G401 (cell line): ENCODE results near the gene LCN15. TPM values are rescaled to one million over a fixed set of nuclear protein-coding genes. Genes with fewer than 3 reads are reported as not detected.
"Not testable (repeated sequence)": the region's sequence is repeated elsewhere in the genome, so short reads cannot be mapped to it uniquely, and the experiment has no call there.

Source experiments
- DNase-seq: peaks from one replicate; pipeline ENCODE4 v3.0.0-alpha.2; 2015; ENCODE audit warnings: low spot score
- in situ Hi-C: cut with HindIII; loops from 2 replicates; pipeline ENCODE4 v1.10.0; 2016; ENCODE audit warnings: low sequenced_read_pairs, mixed read lengths
- total RNA-seq: library from RNA; depleted of rRNA; stranded (reverse); fragments of >200 nt; shearing (Covaris generic); gene quantifications from 2 replicates; pipeline ENCODE4 v1.2.3, GENCODE V29; 2014; rRNA removed

LCN15 gene, protein sequence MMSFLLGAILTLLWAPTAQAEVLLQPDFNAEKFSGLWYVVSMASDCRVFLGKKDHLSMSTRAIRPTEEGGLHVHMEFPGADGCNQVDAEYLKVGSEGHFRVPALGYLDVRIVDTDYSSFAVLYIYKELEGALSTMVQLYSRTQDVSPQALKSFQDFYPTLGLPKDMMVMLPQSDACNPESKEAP
- not detected in 2 replicates for total RNA-seq

DNA sequence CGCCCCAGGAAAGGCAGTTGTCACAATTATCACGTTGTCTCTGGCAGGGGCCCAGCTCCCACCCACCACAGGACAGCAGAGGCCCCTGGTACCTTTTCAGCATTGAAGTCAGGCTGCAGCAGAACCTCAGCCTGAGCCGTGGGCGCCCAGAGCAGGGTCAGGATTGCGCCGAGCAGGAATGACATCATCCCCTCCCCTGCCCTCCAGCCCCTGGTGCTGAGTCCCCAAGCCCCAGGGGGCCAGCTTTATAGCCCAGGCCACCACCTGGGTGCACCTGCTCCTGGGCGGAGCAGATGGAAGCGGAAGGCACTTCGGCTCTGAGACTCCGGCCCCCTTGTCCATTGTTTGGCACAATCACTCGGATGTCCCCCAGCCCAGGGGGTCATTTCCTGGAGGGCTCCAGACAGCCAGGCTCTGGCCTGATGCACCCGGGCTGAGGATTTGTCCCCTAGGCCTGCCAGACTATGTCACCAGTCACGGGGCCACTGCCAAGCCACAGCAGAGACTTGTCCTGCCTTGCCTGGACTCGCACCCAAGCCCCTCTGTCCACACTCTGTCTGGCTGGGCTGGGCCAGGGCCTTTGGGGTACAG, at the start of gene LCN15:
TSS of gene LCN15 (minus strand) at position 218 of the 591 bp plus-strand sequence. CDS start at position 188, 30 bp downstream.
- in situ Hi-C loops = no loop called here
- no peak for DNase-seq

DNA sequence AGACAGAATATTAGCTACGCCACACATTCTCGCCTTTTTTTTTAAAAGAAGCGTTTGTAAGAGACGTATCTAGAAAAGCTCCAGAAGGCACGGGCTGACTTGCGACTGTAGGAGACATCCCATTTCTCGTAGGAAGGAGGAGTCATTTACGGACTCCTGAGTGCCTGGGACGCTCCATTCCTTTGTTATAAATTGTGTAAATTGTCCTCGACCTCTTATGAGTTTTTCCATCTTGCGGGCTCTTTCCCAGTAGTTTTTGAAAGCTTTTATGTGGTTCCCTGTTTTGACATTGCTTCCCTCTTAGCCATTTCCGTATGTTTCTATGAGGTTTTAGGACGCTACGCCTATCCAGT, 44.5 kb upstream of the LCN15 start:
- no peak for DNase-seq
- in situ Hi-C loops = no loop called here

DNA sequence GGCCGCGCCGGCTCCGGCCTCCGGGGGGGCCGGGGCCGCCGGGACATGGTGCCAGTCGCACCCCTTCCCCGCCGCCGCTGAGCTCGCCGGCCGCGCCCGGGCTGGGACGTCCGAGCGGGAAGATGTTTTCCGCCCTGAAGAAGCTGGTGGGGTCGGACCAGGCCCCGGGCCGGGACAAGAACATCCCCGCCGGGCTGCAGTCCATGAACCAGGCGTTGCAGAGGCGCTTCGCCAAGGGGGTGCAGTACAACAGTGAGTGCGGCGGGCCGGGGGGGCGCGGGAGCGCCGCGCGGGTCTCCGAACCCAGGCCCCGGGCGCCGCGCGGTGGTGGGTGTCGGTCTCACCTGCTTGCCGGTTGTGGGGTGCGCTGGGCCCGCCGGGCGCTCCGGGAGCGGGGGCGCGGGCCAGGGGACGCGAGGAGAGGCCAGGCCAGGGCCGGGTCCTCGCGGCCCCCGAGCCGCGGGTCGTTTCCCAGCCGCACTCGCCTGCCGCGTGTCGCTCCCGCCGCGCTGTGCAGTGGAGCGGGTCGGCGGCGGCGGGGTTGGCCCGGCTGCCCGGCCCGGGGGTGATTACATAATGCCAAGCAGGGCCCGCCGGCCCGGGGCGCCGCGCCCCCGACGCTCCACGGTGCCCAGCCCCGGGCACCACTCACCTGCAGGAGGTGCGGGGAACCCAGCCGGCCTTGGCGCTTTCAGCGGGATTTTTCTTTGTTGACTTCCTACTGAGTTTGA, 43.9 kb upstream of the LCN15 start:
- DNase-seq = no peak
- in situ Hi-C loops = no loop called here

DNA sequence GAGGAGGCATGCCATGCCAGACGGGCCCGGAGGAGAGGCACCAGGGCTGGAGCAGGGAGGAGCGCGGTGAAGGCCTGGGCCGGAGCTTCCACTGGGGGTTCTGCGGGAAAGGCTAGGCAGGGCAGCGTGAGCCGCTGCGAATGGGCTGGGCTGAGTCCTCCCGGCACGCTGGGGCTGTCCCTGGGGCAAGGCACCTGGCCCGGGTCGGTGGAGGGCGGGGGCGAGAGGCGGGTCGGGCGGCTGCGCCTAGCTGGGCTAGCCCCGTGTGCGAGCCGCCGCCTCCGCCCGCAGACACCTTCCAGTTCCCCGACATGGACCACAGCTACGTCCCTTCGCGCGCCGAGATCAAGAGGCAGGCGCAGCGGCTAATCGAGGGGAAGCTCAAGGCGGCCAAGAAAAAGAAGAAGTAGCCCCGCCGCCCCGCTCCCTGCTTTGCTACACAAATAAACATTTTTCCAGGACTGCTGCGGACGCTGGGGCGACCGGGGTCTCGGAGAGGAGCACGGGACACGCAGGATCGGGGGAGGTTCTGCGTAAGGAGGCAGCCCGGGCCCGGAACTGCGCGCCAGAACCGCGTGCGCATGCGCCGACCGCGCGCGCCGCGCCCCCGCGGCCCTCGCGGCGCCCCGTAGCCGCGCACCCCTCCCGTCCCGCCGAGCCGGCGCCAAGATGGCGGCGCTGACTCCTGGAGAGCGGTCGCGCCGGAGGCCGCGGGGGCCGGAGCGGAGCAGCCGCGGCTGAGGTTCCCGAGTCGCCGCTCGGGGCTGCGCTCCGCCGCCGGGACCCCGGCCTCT, 43.2 kb upstream of the LCN15 start, which contains the start of gene RABL6:
TSS of gene RABL6 (plus strand) at position 668 of the 794 bp plus-strand sequence. CDS start 249 bp downstream, outside the sequence.
- DNase-seq = peak; percentile 64
- in situ Hi-C loops = no loop called here

DNA sequence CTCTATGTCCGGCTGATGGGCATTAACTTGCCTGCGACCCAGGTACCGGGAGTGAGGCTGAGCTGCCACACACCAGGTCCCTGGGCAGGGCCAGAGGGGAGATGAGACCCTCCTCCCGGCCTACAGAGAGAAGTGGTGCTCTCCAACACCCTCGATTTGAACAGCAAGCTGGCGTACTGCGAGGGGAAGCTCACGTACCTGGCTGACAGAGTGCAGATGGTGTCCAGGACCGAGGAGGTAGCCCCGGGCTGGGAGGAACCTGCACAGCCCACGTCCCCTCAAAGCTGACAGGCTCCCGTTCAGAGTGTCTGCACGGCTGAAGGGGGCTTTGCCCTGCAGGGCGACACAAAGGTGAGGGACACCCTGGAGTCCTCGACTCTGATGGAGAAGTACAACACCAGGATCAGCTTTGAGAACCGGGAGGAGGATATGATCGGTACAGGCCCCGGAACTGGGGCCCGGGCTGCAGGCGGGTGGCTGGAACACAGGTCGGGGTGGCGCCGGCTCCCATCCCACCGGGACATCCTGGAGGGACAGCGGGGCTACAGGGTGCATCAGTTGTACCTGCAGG, 42.4 kb upstream of the LCN15 start:
- DNase-seq = no peak
- in situ Hi-C loops = no loop called here

DNA sequence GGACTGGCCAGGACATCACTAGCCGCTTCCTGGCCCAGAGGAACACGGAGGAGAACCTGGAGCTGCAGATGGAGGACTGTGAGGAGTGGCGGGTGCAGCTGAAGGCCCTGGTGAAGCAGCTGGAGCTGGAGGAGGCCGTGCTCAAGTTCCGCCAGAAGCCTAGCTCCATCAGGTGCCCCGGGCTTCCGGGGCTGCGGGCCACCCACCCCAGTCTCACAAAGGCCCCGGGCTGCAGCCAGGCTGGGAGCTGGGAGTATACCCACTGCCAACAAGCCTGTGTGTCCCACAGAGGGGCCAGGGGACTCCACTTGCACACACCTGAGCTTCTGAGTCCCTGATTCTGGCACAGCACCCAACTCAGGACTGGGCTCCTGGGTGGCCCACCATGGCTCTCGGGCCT, 41.7 kb upstream of the LCN15 start:
- no peak for DNase-seq
- in situ Hi-C loops = no loop called here

DNA sequence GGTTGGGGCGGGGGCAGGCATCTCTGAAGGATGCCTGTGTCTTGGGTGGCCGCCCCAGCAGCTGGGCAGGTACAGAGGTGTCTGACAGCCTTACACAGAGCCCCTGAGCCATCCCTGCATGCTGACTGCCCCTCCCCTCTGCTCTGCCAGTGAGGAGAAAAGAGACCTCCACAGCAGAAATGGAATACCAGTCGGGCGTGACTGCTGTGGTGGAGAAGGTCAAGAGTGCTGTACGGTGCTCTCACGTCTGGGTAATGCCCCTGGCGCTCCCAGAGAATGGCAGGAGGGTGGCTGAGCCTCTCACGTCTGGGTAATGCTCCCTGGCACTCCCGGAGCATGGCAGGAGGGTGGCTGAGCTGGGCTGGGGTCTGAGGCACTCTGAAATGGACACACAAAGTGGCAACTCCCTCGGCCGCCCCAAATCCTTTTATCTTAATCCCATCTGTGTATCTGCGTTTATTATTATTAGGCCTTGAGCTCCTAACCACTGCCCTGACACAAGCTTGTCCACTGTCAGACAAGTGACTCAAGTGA, 41.0 kb upstream of the LCN15 start:
- no peak for DNase-seq
- in situ Hi-C loops = no loop called here

DNA sequence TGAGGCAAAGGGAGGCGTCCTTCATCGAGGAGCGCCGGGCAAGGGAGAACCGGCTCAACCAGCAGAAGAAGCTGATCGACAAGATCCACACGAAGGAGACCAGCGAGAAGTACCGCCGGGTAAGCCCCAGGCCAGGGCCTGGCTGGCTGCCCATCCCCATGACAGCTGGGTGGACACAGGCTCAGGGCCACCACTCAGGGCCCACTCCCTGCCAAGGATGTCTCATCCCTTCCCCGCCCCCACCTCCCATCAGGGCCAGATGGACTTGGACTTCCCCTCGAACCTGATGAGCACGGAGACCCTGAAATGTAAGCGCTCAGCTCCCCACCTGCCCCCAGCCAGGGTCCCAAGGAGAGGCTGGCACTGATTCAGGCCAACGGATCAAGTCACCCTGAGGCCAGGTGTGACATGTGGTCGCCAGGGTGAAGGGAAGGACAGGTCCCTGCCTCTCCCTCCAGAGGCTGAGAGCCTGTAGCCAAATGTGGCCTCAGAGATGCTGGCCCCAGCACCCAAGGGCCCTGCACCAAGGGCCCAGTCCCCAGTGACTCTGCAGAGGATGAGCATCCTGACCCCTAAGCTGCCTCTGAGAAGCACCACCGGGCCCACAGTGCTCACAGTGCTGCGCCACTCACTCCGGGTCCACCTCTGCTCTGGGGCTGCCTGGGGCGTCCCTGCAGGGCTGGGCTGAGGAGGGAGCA, 40.3 kb upstream of the LCN15 start:
- in situ Hi-C loops = no loop called here
- no peak for DNase-seq

DNA sequence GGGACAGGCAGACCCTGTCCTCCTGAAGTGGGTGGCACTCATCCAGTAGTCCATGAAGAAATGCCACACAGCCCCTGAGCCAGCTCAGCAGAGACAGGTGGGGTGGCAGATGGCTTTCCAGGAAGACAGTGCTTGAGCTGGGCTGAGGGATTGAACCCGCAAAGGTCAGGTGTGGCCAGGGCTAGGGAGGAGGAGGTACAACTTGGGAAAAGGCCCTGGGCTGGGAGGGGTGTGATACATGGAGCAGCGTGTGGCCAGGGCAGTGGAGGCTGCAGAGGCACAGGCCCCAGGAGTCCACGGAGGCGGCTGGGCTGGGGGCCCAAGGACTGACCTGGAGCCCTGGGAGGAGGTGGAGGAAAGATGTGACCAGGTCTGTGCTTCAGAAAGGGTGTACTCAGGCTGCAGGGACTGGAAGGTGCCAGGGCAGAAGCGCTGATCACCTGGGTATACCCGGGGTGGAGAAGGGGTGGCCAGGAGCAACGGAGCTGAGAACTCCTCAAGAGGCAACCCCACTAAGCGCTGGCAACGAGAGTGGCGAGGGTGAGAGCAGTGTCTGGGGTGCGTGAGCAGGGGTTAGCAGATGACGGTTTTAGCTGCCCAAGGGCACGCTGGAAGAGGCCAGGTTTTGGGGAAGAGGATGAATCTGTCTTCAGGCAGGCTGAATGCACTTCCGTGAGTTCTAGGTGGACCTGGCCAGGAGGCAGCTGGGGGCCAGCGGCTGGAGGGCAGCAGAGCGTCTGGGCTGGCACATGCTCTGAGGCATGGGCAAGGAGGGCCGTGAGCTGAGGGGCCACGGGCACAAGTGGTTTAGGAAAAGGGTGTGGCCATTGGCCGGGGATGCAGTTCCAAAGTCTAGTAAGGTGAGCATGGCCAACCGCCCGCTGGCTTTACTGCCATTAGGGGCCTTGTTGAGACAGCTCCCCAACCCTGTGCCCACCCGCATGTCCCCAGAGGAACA, 39.5 kb upstream of the LCN15 start:
- in situ Hi-C loops = no loop called here
- DNase-seq = peak; percentile 69

DNA sequence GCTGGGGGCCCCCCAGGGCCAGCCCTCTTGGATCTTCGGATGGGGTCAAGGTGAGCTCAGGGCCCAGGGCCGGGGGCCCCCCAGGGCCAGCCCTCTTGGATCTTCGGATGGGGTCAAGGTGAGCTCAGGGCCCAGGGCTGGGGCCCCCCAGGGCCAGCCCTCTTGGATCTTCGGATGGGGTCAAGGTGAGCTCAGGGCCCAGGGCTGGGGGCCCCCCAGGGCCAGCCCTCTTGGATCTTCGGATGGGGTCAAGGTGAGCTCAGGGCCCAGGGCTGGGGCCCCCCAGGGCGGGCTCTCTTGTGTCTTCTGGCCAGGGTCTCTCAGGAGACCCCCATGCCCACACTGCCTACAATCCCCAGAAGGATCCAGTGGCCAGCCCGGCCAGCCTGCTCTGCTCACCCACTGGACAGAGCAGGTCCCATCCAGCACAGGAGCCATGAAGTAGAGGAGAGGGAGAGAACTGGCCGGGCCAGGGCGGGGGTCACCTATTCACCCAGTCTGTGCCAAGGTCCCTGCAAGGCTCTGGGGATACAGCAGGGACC, 38.8 kb upstream of the LCN15 start:
- DNase-seq, in situ Hi-C loops: not testable (repeated sequence)

DNA sequence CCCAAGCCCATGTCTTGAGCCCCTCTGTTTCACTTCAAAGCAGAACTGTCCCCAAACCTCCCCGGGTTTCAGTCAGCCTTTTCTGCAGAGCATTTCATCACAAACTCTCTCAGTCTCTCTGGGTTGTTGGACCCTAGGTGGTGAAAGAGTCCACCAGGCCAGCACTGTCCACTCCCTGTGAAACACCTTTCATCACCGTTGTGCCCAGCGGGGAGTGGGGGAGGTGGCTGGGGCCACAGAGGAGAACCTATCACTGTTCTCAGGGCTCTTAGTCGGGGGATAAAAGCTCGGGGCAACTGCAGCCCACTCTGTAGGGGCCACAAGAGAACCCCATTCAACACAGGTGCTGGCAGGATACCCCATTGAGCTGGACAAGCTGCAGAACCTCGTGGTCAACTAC, 38.0 kb upstream of the LCN15 start:
- in situ Hi-C loops = no loop called here
- no peak for DNase-seq

DNA sequence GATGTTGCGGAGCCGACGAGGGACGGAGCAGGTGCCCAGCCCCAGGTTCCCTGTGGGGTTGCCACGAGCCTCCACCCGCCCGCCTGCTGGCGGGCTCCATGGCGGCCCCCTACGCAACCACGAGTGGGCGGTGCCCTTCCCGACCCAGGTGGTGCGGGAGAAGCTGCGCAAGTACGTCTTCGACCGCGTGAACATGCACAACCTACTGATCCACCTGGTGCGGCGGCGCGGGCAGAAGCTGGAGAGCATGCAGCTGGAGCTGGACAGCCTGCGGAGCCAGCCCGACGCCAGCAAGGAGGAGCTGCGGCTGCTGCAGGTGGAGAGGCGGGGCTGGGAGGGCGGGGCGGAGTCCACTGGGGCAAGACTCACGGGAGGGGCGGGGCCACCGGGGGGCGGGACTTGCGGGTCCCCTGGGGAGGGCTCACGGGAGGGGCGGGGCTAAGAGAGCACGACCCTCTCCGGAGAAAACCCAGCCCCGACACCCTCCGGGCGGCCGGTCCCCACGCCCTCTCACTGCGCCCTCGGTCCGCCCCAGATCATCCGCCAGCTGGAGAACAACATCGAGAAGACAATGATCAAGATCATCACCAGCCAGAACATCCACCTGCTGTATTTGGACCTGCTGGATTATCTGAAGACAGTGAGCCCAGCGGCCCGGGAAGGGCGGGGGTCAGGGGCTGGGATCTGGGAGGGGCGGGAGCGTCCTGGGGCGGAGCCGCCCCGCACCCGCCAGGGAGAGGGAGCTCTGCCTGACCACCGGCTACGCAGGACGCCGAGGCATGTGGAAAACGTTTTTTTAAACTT, 35.7 kb upstream of the LCN15 start:
- DNase-seq = peak; percentile 89
- in situ Hi-C loops = no loop called here

DNA sequence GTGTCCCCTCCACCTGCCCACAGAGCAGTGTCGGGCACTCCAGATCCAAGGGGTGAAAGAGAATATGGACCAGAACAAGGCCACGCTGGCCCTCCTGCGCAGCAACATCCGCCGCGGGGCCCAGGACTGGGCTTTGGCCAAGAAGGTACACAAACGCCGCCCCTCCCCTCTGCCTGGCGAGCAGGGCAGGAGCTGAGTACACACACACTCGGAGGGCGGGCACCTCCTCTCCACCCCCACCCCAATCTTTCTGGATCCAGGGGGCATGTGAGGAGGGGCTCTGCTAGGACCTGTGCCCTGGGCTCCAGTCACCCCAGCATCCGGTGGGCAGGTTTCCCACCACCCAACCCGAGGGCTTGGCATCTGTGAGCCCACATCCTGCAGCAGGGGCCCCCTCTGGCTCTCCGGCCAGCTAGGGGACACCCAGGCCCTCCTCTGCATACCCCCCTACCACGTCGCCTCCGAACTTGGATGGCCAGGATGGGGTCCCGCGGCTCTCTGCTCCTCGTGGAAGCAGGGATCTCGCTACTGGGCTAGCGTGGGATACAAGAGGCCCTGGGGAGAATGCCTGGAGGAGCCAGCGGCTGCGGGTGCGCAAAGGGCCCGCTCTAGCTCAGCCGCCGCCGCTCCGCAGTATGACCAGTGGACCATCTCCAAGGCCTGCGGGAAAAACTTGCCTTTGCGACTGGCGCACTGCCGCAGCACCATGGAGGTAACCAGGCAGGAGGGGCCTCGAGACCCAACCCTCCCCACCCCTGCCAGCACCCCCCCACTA, 34.9 kb upstream of the LCN15 start:
- in situ Hi-C loops = no loop called here
- DNase-seq = peak; percentile 43

DNA sequence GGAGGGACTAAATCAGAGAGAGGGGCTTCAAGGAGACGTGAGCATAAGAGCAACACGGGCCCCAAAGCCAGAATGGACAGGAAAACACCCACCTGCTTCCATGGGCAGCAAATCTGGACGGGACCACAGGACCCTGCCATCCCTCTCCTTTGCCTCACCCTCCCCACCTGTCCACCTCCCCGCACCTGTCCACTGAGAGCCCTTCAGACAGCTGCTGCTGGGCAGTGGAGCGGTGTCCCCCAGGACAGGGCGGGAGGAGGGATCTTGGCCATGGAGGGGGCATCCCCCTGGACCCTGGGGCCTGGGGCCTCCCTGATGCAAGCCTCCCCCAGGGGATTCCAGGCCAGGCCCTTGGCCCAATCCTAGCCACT, 34.4 kb upstream of the LCN15 start:
- DNase-seq = no peak
- in situ Hi-C loops = no loop called here

DNA sequence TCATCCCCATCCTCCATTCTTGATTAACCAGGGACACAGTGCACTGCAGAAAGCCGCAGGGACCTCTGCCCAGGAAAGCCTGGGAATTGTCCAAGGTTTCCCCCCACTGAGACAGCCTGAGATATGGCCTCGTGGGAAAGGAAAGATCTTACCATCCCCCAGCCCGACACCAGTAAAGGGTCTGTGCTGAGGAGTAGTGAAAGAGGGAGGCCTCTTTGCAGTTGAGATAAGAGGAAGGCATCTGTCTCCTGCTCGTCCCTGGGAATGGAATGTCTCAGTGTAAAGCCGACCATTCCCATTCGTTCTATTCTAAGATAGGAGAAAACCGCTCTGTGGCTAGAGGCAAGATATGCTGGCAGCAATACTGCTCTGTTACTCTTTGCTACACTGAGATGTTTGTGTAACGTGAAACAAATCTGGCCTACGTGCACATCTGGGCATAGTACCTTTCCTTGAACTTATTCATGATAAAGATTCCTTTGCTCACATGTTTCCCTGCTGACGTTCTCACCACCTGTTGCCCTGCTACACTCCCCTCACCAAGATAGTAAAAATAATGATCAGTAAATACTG, 32.5 kb upstream of the LCN15 start:
- DNase-seq, in situ Hi-C loops: not testable (repeated sequence)
